BLaER1 (cell line): Measurements from ENCODE around the gene XDH.

Source experiments
- H3K27ac ChIP-seq: shearing (Covaris generic); formaldehyde crosslinking; 2 replicates; pipeline ENCODE4 v1.8.1; 2022
- H3K27me3 ChIP-seq: shearing (Covaris generic); formaldehyde crosslinking; 2 replicates; pipeline ENCODE4 v1.8.1; 2022
- H3K36me3 ChIP-seq: shearing (Covaris generic); formaldehyde crosslinking; 2 replicates; pipeline ENCODE4 v1.8.1; 2022
- H3K4me1 ChIP-seq: shearing (Covaris generic); formaldehyde crosslinking; 2 replicates; pipeline ENCODE4 v1.8.1; 2022
- H3K4me2 ChIP-seq: shearing (Covaris generic); formaldehyde crosslinking; 2 replicates; pipeline ENCODE4 v1.8.1; 2022
- H3K4me3 ChIP-seq: shearing (Covaris generic); formaldehyde crosslinking; 2 replicates; pipeline ENCODE4 v1.8.1; 2022
- H3K9ac ChIP-seq: shearing (Covaris generic); formaldehyde crosslinking; 2 replicates; pipeline ENCODE4 v1.8.1; 2022
- H3K9me3 ChIP-seq: shearing (Covaris generic); formaldehyde crosslinking; 2 replicates; pipeline ENCODE4 v1.8.1; 2022
- H4K20me1 ChIP-seq: shearing (Covaris generic); formaldehyde crosslinking; 2 replicates; pipeline ENCODE4 v1.8.1; 2022
- Cebpa-rat ChIP-seq: shearing (Covaris generic); IDR thresholded peaks from 2 replicates; pipeline ENCODE4 v1.8.1; 2022

Gene XDH

DNA sequence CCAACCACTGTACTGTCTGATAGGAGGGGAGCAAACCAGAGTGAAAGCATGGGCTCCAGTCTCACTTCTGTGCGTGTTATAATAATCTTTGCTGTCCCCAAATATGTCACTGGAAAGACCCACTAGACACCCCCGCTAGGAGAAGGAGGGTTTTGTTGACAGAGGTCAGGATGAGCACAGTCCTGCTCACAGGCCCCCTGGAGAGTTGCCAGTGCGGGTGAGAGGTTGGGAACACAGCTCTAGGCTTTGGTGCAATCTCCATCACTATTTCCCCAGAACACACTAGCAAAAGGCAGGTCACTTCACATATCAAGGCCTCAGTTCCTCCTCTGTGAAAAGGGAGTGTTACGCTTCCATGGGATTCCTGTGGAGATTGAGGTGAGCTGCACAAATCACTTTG lies 9.7 kb downstream of the XDH start:
- TF ChIP-seq Cebpa-rat: no peak
- Histone ChIP-seq H3K27ac (no peak overlapping the region), H3K27me3 (no peaks in the 10 kb centered on the region), H3K4me1 (no peaks in the 10 kb centered on the region), H3K9ac (no peak overlapping the region), H3K9me3 (no peaks in the 10 kb centered on the region), H3K36me3 (no peaks in the 10 kb centered on the region), H3K4me2 (no peak overlapping the region), H3K4me3 (no peak overlapping the region), H4K20me1 (no peaks in the 10 kb centered on the region)

DNA sequence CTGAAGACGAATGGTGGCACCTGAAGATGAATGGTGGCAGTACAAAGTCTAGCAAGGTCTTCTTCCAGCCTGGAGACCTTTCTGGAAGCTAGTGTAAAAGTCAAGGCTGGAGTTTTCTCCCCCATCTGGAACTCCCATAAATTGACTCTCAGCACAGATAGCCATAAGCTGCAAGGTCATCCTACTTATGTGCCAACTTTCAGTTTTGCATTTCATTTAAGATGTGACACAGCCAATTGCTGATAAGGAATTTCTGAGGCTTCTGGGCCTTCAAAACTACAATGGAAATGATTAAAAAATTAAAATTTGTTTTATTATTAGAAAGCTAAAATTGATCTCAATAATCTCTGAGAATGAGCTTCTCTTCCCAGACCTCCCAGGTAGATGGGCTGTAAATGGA lies 10.2 kb downstream of the XDH start:
- TF ChIP-seq Cebpa-rat: no peak
- H3K27ac ChIP-seq: no peak overlapping the region
- no peak overlapping the region for H3K4me2 ChIP-seq
- H3K4me3 ChIP-seq: no peak overlapping the region
- no peaks in the 10 kb centered on the region for H3K27me3 ChIP-seq
- no peak overlapping the region for H3K9ac ChIP-seq
- H3K4me1 ChIP-seq: no peaks in the 10 kb centered on the region
- no peaks in the 10 kb centered on the region for H3K36me3 ChIP-seq
- H4K20me1 ChIP-seq: no peaks in the 10 kb centered on the region
- no peaks in the 10 kb centered on the region for H3K9me3 ChIP-seq

DNA sequence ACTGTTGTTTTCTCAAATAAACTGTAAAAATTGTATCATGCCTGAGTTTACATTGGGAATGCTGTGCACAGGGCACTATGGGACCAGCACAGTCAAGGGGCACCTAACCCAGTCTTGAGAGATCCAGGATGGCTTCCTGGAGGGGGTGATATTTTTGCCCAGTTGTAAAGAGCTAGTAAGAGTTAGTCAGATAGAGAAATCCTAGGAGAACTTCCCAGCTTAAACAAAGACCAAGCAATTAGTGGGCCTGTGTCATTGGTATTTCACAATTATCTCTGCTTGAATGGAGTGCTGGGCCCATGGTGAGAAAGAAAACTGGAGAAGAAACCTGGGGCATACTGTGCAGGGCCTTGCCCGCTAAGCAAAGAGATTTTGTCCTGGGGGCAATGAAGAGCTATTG lies 12.2 kb downstream of the XDH start:
- Histone ChIP-seq H4K20me1 (no peaks in the 10 kb centered on the region), H3K27ac (no peak overlapping the region), H3K9me3 (no peaks in the 10 kb centered on the region), H3K36me3 (no peaks in the 10 kb centered on the region), H3K27me3 (no peaks in the 10 kb centered on the region), H3K4me2 (no peak overlapping the region), H3K4me3 (no peak overlapping the region), H3K9ac (no peak overlapping the region), H3K4me1 (no peaks in the 10 kb centered on the region)
- no peak for TF ChIP-seq Cebpa-rat

DNA sequence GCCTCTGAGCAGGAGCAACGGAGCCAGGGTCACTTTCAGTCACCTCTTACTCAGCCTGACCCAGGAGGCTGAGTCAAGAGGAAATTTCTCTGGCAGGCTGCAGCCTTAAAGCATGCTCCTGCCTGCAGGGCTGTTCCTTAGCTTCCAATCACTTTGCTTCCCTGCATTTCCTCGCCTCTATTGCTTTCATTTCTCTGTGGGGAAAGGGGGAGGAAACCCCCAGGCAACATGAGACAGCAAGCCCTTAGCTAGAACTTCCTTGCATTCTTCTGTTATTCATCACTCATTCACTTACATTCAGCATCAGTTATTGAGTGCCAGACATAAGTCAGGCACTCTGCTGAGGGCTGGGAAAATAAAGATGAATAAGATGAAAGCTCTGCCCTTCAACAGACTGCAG lies 13.0 kb downstream of the XDH start:
- H3K27ac ChIP-seq: no peak overlapping the region
- no peak overlapping the region for H3K4me2 ChIP-seq
- H3K27me3 ChIP-seq: no peaks in the 10 kb centered on the region
- no peak overlapping the region for H3K9ac ChIP-seq
- no peak for TF ChIP-seq Cebpa-rat
- H4K20me1 ChIP-seq: no peaks in the 10 kb centered on the region
- no peaks in the 10 kb centered on the region for H3K9me3 ChIP-seq
- no peaks in the 10 kb centered on the region for H3K36me3 ChIP-seq
- H3K4me1 ChIP-seq: no peaks in the 10 kb centered on the region
- no peak overlapping the region for H3K4me3 ChIP-seq

DNA sequence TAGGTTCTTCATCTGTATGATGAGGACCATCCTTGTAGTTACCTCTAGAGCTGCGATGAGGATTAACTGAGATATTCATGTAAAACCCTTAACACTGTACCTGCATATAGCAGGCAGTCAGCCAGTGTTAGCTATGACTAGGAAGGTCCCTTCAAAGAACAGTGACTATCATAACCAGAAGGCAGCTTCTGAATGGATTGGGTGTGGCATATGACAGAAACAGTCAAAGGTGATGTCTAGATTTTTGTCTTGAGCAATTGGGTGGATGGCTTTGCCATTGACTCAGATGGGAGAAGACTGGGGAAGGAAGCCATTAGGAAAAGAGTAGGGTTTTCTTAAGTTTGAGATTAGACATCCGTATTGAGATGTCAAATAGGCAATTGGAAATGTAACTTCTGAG lies 15.7 kb downstream of the XDH start:
- Histone ChIP-seq H3K9me3 (no peaks in the 10 kb centered on the region), H3K4me1 (no peaks in the 10 kb centered on the region), H4K20me1 (no peaks in the 10 kb centered on the region), H3K36me3 (no peaks in the 10 kb centered on the region), H3K9ac (no peak overlapping the region), H3K4me3 (no peak overlapping the region), H3K4me2 (no peak overlapping the region), H3K27me3 (no peaks in the 10 kb centered on the region), H3K27ac (no peak overlapping the region)
- no peak for TF ChIP-seq Cebpa-rat

DNA sequence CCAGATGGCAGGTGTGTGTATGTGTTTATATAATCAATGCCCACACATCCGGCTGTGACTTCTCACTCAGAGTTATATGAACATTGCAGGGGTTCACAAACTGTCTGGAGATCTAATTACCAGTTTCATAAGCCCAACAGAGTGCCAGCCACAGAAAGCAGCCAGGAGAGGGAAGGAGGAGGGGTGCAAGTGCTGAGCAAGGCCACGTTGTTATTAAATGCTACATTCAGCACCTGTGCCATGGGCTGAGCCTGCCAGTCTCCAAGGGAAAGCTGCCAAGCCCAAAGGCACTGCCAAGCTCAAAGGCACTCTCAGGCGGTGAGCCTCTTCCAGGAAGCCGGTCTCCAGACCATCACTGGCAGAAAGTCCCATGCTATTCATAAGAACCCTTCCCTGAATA lies 17.4 kb downstream of the XDH start:
- TF ChIP-seq Cebpa-rat: no peak
- H3K9ac ChIP-seq: no peak overlapping the region
- no peaks in the 10 kb centered on the region for H3K4me1 ChIP-seq
- H3K27me3 ChIP-seq: no peaks in the 10 kb centered on the region
- no peaks in the 10 kb centered on the region for H4K20me1 ChIP-seq
- H3K4me2 ChIP-seq: no peak overlapping the region
- H3K36me3 ChIP-seq: no peaks in the 10 kb centered on the region
- H3K27ac ChIP-seq: no peak overlapping the region
- H3K9me3 ChIP-seq: no peaks in the 10 kb centered on the region
- no peak overlapping the region for H3K4me3 ChIP-seq

DNA sequence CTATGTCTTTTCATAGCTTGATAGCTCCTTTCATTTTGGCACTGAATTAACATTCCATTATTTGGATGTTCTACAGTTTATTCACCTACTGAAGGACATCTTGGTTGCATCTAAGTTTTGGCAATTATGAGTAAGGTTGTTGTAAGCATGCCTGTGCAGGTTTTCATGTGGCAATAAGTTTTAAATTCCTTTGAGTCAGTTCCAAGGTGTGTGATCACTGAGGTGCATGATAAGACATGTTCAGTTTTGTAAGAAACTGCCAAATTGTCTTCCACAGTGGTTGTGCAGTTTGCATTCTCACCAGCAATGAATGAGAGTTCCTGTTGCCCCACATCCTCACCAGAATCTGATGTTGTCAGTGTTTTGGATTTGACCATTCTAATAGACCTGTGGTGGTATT lies 24.2 kb downstream of the XDH start:
- no peaks in the 10 kb centered on the region for H4K20me1 ChIP-seq
- H3K27ac ChIP-seq: no peak overlapping the region
- no peak overlapping the region for H3K9ac ChIP-seq
- no peak overlapping the region for H3K4me3 ChIP-seq
- no peaks in the 10 kb centered on the region for H3K27me3 ChIP-seq
- TF ChIP-seq Cebpa-rat: no peak
- H3K9me3 ChIP-seq: no peaks in the 10 kb centered on the region
- H3K4me2 ChIP-seq: no peak overlapping the region
- H3K36me3 ChIP-seq: no peaks in the 10 kb centered on the region
- peaks cover 15% of the 10 kb centered on the region for H3K4me1 ChIP-seq

DNA sequence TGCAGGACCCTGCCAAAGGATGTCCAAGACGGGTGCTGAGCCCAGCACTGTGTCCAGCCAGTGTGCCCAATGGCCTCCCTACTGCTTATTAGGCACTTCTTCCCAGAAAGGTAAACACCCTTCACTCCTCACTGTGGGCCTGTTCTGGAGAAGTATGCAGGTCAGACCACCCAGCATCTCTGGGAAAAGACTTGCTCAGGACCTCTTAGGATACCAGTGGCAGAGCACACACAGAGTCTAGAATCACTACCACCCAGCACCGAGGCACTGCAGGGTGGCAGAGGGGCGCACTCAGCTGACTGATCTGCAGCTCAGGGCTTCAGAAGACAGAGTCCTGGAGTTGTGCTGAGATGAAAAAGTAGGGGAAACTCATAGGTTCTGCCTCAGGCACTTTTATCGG lies 25.8 kb downstream of the XDH start:
- TF ChIP-seq Cebpa-rat: no peak
- H3K36me3 ChIP-seq: no peaks in the 10 kb centered on the region
- H3K4me3 ChIP-seq: no peak overlapping the region
- no peak overlapping the region for H3K27ac ChIP-seq
- H3K27me3 ChIP-seq: no peaks in the 10 kb centered on the region
- H3K9me3 ChIP-seq: no peaks in the 10 kb centered on the region
- H3K4me2 ChIP-seq: no peak overlapping the region
- H3K9ac ChIP-seq: no peak overlapping the region
- peaks cover 22% of the 10 kb centered on the region for H3K4me1 ChIP-seq
- H4K20me1 ChIP-seq: no peaks in the 10 kb centered on the region

DNA sequence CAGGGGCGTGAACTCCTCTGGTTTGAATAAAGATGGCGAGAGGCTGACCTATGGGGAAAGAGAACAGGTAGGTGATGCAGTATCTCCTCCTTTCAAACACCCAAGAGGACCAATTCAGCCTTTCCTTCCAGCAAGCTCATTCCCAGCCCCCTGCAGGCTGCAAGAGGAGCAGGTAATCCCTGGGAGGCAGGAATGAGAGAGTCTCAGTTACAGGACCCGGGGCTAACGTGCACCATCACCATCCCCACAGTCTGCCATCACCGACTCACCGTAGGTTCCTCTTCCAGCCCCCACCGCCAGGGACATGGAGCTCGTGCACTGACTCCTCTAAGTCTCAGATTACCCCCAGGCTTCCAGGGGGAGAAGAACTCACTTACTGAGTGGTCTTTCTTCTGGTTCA lies 26.7 kb downstream of the XDH start:
- no peak overlapping the region for H3K9ac ChIP-seq
- no peak overlapping the region for H3K4me3 ChIP-seq
- TF ChIP-seq Cebpa-rat: no peak
- no peak overlapping the region for H3K27ac ChIP-seq
- H3K4me2 ChIP-seq: no peak overlapping the region
- no peaks in the 10 kb centered on the region for H4K20me1 ChIP-seq
- peaks cover 22% of the 10 kb centered on the region for H3K4me1 ChIP-seq
- no peaks in the 10 kb centered on the region for H3K36me3 ChIP-seq
- H3K27me3 ChIP-seq: no peaks in the 10 kb centered on the region
- H3K9me3 ChIP-seq: no peaks in the 10 kb centered on the region

DNA sequence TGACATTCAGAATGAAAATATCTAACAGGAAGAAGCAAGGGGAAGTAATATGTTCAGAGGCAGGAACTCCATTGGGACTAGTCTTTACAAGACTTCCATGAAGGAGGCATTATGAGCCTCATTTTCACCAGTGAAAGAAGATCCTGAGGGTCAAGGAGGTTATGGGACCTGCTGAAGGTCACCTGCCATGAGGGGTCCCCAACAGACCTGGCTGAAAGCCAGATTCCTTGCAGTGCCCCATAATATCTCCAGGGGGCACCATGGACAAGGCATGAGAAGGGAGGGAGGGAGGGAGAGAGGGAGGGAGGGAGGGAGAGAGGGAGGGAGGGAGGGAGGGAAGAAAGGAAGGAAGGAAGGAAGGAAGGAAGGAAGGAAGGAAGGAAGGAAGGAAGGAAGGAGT lies 27.9 kb downstream of the XDH start:
- H4K20me1 ChIP-seq: no peaks in the 10 kb centered on the region
- H3K9me3 ChIP-seq: no peaks in the 10 kb centered on the region
- peaks cover 22% of the 10 kb centered on the region for H3K4me1 ChIP-seq
- H3K36me3 ChIP-seq: no peaks in the 10 kb centered on the region
- TF ChIP-seq Cebpa-rat: no peak
- H3K27ac ChIP-seq: no peak overlapping the region
- no peak overlapping the region for H3K4me3 ChIP-seq
- no peaks in the 10 kb centered on the region for H3K27me3 ChIP-seq
- no peak overlapping the region for H3K9ac ChIP-seq
- peak overlapping the region; percentile 12; the same call in 1 of the 2 replicates for H3K4me2 ChIP-seq

DNA sequence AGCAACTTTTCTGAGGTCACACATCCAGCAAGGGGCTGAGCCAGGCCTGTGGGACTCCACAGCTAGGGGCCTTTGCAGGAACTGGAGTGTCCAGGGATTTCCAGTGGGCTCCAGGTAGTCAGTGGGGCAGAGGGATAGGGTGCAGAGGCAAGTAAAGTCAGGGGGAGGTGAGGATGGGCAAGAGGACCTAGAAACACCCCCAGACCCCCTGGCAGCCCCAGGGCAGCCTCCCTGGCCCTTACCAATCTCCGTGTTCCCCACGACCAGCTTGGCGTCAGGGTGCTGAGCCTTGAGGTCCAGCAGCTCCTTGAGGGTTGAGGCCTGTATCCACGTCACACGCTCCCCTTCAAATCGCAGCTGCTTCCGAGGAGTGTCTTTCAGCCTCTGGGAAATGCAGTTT lies 28.4 kb downstream of the XDH start:
- Histone ChIP-seq H3K4me2 (peak overlapping the region; percentile 12; the same call in 1 of the 2 replicates), H3K4me3 (no peak overlapping the region), H3K4me1 (peaks cover 22% of the 10 kb centered on the region), H3K27ac (no peak overlapping the region), H3K9ac (no peak overlapping the region), H3K9me3 (no peaks in the 10 kb centered on the region), H4K20me1 (no peaks in the 10 kb centered on the region), H3K27me3 (no peaks in the 10 kb centered on the region), H3K36me3 (no peaks in the 10 kb centered on the region)
- TF ChIP-seq Cebpa-rat: no peak
